Lung microvascular endothelial cell (primary cell): ENCODE data around the gene MPPED1. TPM values are rescaled to one million over a fixed set of nuclear protein-coding genes. Genes with fewer than 3 reads are reported as not detected.

Experiments used
- DNase-seq, 2 donors: peaks; one replicate each; pipeline versions ENCODE4 v3.0.0 to v3.0.0-alpha.2; 2010; ENCODE audit warnings: low read depth in 2 of 2
- total RNA-seq: library from RNA; depleted of rRNA; stranded (reverse); fragments of >200 nt; gene quantifications from 2 replicates; pipeline ENCODE4 v1.2.1, GENCODE V29; 2014

MPPED1 gene
- total RNA-seq, 1 donor from 2014 or later = under 0.01 TPM

DNA sequence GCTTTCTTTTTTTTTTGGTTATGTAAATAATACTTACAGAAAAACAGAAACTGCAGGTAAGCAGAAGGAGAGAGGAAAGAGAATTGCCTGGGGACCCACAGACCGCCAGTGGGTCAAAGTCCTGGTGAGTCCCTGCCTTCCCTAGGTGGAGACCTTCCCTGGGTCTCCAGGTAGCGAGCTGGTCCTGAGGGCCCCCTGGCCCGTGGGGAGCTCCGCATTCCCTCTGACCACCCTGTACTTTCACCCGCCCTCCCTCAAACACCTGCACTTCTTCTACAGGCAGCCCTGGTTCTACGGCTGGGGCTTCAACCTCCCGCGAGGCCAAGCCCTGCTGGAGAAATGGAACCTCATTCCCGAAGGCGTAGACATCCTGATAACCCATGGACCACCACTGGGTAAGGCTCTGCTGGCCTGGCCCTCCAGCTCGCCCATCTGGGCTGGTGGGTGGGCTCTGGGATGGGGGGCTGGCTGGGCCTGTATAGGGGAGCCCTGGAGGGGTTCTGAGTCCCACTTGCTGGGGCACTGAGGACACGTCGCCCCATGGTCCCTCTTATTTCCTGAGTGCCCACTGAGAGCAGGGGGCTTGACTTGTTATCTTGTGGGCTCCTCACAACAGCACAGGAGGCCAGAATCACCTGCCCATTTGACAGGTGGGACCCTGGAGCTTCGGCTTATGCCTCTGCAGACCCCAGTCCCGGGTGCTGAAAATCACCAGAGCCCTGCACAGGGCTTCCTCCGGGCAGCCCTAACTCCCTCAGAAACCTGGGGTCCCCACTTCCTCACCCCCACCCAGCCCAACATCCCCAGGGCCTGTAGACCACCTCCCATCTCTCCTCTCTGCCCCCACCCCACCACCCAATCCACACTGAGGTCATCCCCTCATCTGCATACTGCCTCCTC lies 86.4 kb downstream of the MPPED1 start:
- DNase-seq = no peak

DNA sequence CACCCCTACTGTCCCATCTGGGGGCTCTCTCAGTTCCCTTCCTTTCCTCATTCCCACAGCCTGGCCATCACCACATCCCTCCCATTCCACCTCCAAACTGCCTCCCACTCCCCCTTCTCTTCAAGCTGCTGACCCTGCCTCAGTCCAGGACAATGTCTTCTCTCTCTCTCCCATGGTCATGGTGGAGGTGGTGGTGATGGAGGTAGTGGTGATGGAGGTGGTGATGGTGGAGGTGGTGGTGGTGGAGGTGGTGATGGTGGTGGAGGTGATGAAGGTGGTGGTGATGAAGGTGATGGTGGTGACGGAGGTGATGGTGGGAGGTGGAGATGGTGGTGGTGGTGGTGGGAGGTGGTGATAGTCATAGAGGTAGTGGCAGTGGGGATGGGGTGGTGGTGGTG lies 87.0 kb downstream of the MPPED1 start:
- no peak for DNase-seq

DNA sequence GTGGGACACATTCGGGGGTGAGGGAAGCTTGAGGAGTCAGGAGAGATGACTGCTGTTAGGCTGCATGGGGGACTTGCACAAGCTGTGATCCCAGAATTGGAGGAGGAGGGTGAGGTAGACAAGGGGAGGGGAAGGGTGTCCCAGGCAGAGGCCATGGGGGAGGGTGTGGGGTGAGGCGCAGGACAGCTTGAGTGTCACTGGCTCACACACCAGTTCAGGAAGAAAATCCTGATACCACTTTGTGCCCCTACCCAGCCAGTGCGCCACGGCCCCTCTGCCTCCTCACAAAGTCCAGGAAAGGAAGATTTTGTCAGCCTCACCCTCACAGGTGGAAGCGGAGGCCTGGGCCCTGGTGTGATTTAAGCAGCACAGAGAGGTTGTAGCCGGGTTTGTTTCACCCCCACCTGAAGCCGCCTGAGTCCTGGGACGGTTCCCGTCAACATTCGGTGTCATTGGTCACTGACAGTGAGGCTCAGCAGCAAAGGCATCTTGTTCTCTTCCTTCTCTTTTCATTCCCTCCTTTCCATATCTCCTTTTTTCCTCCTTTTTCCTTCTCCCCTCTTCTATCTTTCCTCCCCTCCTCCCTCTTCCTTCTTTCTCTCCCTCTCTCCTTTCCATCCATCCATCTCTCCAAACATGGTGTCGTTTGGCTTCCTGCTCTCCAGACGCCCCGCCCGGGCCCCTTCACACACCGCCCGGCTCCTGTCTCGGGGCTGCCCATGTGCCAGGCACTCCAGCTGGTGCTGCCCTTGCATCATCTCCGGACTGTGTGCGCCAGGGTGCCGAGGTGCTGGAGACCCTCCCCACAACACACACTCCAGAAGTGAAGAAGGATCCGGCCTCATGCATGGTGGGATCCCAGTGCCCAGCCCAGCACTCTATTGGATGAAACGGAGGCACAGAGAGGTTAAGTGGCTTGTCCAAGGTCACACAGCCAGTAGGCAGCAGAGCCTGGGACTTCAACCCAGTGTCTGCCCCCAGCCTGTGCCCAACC lies 89.3 kb downstream of the MPPED1 start:
- DNase-seq = no peak

DNA sequence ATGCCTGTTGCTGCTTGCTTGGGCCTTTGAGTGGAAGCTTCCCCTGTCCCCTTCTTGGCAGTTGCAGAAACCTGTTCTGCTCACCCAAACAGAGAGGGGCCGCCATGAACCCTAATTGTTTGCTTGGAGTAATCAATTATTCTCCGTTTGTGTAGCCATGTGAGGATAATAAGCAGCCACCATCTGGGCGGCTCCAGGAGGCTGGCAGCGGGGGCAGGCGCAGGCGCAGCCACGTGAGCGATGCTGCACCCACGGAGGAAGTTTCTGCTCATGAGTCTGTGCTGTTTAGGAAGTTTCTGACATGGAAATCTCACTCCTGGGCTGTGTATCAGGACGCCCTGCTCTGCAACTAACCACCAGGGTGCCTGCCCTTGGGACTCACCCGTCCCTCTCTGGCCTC lies 90.1 kb downstream of the MPPED1 start:
- no peak for DNase-seq

DNA sequence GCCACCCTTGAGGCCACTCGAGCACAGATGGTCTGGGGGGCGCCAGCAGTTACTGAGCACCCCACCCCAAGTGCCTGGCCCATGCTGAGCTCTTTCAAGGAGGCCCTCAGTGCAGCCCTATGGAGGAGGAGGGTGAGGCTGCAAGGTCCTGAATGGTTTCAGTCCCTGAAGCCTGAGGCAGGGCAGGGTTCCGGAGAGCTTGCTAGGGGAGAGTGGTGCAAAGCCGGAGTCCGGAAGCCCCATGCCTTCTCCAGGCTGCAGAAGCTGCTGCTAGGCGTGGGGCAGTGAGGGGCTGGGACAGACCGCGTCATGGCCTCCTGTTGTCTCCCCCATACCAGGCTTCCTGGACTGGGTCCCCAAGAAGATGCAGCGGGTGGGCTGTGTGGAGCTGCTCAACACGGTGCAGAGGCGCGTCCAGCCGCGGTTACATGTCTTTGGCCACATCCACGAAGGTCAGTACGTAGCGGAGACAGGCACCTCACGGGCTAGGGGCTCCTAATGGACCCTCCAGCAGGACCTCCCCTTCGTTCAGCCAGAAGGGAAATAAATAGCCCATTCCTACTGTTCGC lies 90.6 kb downstream of the MPPED1 start:
- no peak for DNase-seq

DNA sequence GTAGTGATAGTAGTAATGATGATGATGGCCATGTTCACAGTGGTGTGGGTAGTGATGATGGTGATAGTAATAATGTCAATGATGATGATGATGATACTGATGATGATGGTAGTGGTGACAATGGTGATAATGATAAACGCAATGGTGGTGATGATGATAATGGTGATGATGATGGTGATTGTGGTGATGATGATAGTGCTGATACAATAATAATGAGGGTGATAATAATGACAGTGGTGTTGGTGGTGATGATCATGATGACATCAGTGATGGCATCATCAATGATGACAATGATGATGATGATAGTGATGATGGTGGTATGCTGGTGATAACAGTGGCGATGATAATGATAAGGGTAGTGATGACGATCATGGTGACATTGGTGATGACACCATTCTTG lies 92.3 kb downstream of the MPPED1 start:
- DNase-seq = no peak

DNA sequence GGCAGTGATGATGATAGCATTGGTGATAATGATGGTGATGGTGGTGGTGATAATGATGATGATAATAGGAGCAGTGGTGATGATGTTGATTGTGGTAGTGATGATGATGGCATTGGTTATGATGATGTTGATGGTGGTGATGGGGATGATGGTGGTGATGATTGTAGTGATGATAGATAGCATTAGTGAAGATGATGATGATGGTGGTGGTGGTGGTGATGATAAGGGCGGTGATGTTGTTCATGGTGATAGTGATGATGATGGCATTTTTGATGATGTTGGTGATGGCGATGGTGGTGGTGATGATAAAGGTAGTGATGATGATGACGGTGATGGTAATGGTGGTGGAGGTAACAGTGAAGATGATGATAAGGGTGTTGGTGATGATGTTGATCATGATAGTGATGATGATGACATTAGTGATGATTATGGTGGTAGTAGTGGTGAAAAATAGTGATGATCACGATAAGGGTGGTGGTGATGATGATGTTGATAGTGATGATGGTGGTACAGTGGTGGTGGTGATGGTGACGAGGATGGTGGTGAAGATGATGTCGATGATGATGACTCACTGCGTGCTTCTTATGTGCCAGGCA lies 93.0 kb downstream of the MPPED1 start:
- DNase-seq = no peak

DNA sequence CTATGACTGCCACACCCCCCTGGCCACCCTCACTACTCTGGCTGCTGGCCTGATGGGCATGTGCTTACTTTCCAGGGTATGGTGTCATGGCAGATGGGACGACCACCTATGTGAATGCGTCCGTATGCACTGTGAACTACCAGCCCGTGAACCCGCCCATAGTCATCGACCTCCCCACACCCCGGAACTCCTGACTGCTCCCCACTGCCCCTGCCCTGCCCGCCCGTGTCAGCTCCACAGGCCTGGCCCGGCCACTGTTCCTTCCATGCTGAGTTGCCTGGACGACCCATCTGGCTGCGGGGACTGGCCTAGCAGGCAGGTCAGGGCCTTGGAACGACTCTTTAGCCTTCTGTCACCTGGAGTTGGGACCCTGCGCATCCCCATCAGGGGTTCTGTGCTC lies 93.6 kb downstream of the MPPED1 start:
- DNase-seq = no peak

DNA sequence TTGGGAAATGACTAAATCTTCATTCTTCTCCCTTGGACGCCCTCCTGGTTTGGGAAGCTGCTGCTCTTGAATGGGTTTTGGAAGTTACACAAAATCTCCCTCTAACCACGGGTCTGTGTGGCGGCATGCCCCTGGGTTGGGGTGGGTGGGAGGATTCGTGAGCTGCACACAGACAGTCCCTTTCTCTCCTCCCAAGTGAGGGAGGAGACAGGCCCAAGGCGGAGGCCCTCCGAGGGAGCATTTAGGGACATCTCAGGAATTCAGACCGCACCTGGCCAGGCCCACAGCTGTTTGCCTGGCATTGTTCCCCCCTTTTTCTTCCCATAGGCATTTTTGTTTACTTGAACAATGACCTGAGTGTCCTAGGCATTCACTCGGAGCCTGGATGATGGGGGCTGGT lies 94.1 kb downstream of the MPPED1 start:
- no peak for DNase-seq

DNA sequence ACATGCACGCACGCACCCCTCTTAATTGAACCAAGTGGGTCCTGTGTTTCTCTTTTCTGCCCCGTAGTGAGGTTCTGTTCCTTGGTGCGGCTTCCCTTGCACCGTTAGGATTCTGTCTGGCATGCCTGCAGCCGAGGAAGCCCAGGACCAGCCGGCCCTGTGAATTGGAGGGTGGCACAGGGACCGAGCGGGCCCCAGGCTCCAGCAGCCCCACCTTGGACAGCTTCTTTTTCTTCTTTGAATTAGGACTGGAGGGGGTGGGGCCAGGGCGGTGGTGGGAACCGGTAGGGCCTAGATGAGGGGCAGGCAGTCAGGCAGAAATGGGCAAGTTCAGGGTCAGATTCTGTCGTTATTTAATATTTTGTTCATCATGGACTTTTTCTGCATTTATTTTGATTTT lies 94.7 kb downstream of the MPPED1 start:
- no peak for DNase-seq

DNA sequence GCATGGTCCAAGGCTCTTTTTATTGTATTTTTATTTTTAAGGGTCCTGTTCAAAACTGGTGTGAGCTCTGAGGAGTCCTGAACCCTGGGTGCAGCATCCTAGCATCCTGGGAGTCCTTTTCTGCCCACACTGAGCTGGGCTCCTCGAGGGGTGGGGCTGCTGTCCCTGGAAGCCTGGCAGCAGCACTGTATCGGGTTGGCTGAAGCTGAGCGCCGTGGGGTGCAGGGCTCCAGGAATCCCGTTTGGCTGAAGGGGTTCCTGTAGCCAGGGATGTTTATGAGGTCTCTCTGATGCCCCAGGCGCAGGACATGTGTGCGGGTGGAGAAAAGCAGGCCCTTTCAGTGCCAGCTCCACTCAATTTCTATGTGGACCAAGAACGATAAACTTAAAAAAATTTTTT lies 95.4 kb downstream of the MPPED1 start:
- no peak for DNase-seq

DNA sequence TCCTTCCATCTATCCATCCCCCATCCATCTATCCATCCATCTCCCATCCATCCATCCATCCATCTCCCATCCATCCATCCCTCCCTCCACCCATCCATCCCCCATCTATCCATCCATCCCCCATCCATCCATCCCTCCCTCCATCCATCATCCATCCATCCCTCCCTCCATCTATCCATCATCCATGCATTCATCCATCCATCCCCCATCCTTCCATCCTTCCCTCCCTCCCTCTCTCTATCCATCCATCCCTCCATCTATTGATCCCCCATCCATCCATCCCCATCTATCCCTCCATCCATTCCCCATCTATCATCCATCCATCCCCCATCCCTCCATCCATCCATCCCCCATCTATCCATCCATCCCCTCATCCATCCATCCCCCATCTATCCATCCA lies 96.7 kb downstream of the MPPED1 start:
- DNase-seq = no peak

DNA sequence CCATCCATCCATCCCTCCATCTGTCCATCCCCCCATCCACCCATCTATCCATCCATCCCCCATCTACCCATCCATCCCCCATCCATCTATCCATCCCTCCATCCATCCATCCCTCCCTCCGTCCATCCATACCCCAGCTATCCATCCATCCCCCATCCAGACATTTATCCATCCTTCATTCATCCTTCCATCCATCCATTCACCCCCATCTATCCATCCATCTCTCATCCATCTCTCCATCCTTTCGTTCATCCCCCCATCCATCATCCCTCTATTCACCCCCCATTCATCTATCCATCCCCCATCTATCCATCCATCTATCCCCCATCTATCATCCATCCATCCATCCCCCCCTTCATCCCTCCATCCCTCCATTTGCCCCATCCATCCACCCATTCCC lies 97.5 kb downstream of the MPPED1 start:
- DNase-seq = no peak

DNA sequence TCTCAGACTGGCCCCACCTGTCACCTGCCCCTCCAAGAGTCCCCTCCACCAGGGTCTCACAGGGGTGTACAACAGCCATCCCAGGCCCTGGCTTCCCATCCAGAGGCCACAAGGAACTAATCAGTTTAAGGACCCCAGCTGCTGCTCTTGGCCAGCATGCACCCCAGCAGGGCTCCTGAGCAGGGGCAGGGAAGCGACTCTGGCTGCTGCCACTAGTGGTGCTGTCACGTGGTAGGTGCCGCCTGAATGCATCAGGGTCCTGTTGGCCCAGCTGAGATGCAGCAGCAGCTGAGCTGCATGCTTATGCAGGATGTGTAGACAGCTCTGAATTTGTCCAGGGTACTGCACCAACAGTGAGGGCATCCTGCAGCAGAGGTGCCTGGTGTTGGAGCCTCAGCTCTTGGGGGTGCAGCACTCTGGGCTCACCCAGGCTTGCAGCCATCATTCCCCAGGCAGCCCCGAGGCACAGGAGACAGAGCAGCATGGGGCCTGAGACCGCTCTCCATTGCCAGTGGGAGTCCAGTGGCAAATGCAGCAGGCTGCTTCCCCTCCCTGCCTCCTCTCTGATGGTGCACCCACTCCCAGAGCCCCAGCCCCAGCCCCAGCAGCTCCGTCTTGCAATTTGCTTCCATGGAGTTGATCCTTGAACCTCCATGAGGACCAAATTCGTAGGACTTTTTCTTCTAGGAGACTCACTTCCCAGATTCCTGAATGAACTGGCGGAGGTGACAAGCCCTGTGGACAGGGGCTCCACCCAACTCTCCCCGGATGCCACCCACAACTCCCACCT lies 98.7 kb downstream of the MPPED1 start:
- no peak for DNase-seq

DNA sequence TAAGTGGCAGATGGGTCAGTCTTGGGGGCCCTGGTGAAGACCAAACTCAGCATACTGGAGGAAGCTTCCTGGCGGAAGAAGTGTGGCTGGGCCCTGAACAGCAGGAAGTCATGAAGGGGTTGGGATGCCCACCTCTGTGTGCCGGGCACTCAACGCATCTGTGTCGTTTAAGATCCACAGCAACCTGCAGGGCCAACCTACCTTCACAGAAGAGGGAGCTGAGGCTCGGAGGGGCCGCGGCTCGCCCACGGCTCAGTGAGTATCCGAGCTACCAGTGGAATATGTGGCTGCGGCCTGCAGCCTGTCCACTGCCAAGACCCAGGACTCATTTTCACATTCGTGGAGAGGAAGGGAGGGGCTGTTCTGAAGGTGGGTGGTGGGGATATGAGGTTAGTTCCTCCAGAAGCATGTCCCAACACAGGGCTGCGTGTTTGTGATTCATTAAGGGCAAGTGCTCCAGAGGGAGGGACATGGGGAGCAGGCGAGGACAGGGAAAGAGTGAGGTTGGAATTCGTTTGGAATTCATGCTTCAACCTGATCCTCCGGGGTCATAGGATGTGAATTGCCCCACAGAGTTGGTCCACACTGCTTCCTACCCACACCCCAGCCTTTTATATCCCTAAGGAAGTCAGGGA lies 99.6 kb downstream of the MPPED1 start:
- DNase-seq = no peak

DNA sequence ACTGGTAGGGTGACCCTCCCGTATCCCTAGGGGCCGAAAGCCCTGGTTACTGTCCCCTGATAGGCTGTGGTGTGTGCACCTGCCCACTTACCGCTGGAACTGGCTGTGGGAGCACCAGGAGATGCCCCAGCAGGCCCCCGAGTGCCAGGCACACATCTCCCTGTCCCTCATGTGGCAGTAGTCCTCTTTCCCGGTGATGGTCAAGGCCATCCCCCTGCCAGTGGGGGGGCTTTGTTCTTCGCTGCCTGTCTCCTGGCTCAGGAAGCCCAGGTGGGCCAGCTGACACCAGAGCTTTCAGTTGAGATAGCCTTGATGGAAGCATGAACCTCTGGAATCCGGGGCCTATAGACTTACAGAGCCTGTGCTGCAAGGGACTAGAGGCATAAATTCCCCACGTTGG lies 100.5 kb downstream of the MPPED1 start:
- DNase-seq = no peak

DNA sequence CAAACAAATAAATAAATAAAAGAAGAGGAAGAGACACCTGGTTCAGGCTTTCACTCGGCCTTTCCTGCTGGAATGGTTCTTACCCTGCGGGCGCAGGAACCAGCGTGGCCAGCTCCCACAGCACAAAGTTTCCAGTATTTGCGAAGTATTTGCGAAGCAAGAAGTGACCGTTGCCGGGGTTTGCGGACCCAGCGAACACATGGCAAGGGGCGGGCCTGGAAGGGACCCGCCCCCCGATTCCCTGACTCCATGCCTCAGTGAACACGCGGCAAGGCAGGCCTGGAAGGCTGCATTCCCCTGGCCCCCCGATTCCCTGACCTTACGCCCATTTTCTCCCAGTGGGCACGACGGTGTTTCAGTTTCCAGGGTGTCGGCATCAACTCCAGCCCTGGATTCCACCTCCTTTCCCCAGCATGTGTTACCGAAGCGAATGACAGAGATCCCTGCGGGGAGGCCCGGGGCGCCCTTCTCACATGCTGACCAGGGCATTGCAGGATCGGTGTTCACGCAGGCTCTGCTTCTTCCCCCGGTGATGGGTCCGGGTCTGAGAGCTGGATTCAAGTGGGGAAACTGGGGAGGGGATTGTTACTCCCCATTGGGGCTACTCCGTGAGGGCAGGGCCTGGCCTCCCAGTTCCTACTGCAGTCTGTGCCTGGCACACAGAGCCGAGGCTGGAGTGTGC lies 102.8 kb downstream of the MPPED1 start:
- DNase-seq = no peak

DNA sequence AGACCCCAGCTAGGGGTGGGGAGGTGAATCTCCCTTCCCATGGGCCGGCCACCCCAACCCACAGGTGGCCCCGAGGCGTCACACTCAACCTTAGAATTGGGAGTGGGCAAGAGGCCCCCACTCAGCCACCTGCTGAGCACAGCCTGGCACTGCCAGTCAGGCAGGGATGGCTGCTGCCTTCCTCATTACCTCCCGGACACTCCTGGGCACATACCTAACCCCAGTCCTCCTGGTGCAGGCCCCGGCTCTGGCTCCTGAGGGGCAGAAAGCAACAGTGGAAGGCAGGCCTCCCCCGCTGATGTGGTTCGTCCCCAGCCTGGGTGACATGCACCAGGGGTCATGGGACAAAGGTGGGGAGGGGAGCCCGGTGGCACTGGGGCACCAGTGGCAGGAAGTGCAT lies 103.6 kb downstream of the MPPED1 start:
- DNase-seq = no peak

DNA sequence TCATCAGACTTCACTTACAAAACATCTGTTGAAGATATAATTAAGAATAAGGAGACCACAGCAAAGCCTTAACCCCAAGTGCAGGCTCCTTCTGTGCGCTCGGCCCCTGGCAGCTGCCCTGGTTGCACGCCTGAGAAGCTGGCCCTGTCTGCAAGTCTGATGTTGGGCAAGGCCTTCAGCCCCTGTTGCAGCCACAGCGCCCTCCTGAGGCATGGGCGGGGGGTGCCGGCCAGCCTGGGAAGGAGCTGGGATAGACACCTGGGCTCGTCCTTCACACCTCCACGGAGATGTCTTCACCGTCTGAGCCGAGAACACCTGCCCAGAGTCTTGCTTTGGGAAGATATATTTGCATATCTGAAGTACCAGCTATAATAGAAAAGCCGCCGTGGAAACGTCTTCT lies 104.1 kb downstream of the MPPED1 start:
- no peak for DNase-seq

DNA sequence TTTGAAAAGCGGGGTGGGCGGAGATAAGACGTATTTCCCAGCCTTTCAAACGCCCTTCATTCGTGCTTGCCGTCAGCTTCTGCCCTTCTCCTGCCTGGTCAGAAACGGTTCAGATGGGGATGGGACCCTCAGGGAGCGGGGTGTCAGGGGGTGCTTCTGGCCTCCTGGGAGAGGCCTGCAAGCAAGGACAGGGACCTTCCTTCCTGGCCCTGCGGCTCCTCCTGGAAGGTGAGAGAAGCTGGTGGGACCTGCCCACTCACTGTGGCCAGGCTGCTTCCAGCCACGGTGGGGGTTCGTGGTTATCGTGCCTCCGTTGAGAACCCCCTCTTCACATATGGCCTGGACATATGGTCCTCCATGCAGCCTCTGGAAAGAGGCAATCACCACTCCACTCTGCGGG lies 104.6 kb downstream of the MPPED1 start:
- DNase-seq = no peak
